T-cell (primary cell): Measurements from ENCODE around the gene COL15A1. TPM values are rescaled to one million over a fixed set of nuclear protein-coding genes. Genes with fewer than 3 reads are reported as not detected.

ENCODE experiments used
- ATAC-seq, 4 experiments: fragments of 200-7000 bp in 3 of 4; fragments of 150-1000 bp in 1 of 4; cut with Tn5 transposase; replicated peaks in 1 of 4; 1 replicate in 3 of 4; 2 replicates in 1 of 4; pipeline ENCODE4 v1.10.0; 2021; ENCODE audit warnings: moderate library complexity in 3 of 4, mild to moderate bottlenecking in 2 of 4, moderate number of reproducible peaks in 1 of 4
- CTCF ChIA-PET, 2 donors: fragments of 300-600 bp; sonication (Branson Sonifier 250); formaldehyde crosslinking; loops; one replicate each; lab custom pipeline; 2022; ENCODE audit warnings: antibody characterized with exemption in 2 of 2; lab: Charles Lee
- POLR2A ChIA-PET, 2 donors: fragments of 300-600 bp; sonication (Branson Sonifier 250); formaldehyde crosslinking; loops; one replicate each; lab custom pipeline; 2022; ENCODE audit warnings: antibody characterized with exemption in 2 of 2; lab: Charles Lee
- DNase-seq, 35 experiments: peaks; one replicate each; pipeline versions ENCODE4 v3.0.0 to v3.0.0-alpha.2; 2013 to 2023
- H3K27ac ChIP-seq: one replicate; pipeline ENCODE4 v1.5.1; 2013; ENCODE audit warnings: low read length
- H3K27me3 ChIP-seq, 2 experiments: replicated peaks in 1 of 2; 1 replicate in 1 of 2; 2 replicates in 1 of 2; pipeline versions ENCODE4 v1.6.1 to v1.7.0; 2013; ENCODE audit warnings: low read length in 1 of 2, mixed read lengths in 1 of 2; ENCODE audit not compliant: control insufficient read depth in 2 of 2, insufficient read depth in 2 of 2; ENCODE audit errors: extremely low read depth in 1 of 2
- H3K36me3 ChIP-seq, 2 donors: 1 replicate in 1 of 2; 2 replicates in 1 of 2; pipeline versions ENCODE4 v1.6.1 to v1.7.0; 2013; ENCODE audit warnings: low read length in 1 of 2; ENCODE audit not compliant: control insufficient read depth in 2 of 2, insufficient read depth in 1 of 2; ENCODE audit errors: extremely low read depth in 1 of 2
- H3K4me1 ChIP-seq, 2 experiments: 1 replicate in 1 of 2; 2 replicates in 1 of 2; pipeline versions ENCODE4 v1.6.1 to v1.7.0; 2013; ENCODE audit warnings: low read length in 2 of 2, mixed read lengths in 1 of 2; ENCODE audit not compliant: insufficient read depth in 2 of 2, control insufficient read depth in 1 of 2; ENCODE audit errors: extremely low read depth in 1 of 2
- H3K4me3 ChIP-seq, 2 donors: 1 replicate in 1 of 2; 2 replicates in 1 of 2; pipeline versions ENCODE4 v1.5.1 to v1.7.0; 2013; ENCODE audit warnings: mild to moderate bottlenecking in 2 of 2, low read length in 1 of 2, moderate library complexity in 1 of 2; ENCODE audit not compliant: control insufficient read depth in 1 of 2; ENCODE audit errors: extremely low read depth in 1 of 2
- H3K9me3 ChIP-seq: 2 replicates; pipeline ENCODE4 v1.7.0; 2013
- H3K27ac Mint-ChIP-seq, 2 donors: one replicate each; pipeline ENCODE4 v1.8.0; 2020 to 2021; ENCODE audit warnings: mild to moderate bottlenecking in 2 of 2, mixed read lengths in 2 of 2
- H3K27me3 Mint-ChIP-seq, 2 donors: one replicate each; pipeline ENCODE4 v1.8.0; 2021 to 2022; ENCODE audit warnings: mixed read lengths in 2 of 2
- H3K36me3 Mint-ChIP-seq: one replicate; pipeline ENCODE4 v1.8.0; 2021; ENCODE audit warnings: mixed read lengths
- H3K4me1 Mint-ChIP-seq, 3 donors: one replicate each; pipeline ENCODE4 v1.8.0; 2020 to 2022; ENCODE audit warnings: mixed read lengths in 3 of 3, mild to moderate bottlenecking in 1 of 3
- H3K4me3 Mint-ChIP-seq, 3 donors: one replicate each; pipeline ENCODE4 v1.8.0; 2020 to 2022; ENCODE audit warnings: mild to moderate bottlenecking in 3 of 3, mixed read lengths in 3 of 3, moderate library complexity in 3 of 3
- H3K9me3 Mint-ChIP-seq, 3 donors: one replicate each; pipeline ENCODE4 v1.8.0; 2020 to 2022; ENCODE audit warnings: mixed read lengths in 3 of 3
- WGBS: methylation state at CpG from one replicate; pipeline ENCODE4 v1.1.5; 2013; ENCODE audit warnings: missing lambda C conversion rate; ENCODE audit not compliant: insufficient coverage; 5-methylcytosine and 5-hydroxymethylcytosine counted together
- total RNA-seq, 35 experiments: library from RNA in 6 of 35; stranded (reverse) in 6 of 35; fragments of 120-200 nt in 1 of 35; gene quantifications; one replicate each; pipeline versions ENCODE4 v1.2.1 to v1.2.4 and lab custom pipeline; 2013 to 2026

Gene COL15A1
- total RNA-seq = under 1 TPM in 3 of 5 donors, not detected in 2; 0.15 to 0.20 (median 0.19) TPM
- total RNA-seq (2013) = 0.53 TPM
- total RNA-seq (lab: John Stamatoyannopoulos, UW) = 0 to 0.20 (median 0.06) reads per million in 29 experiments

DNA sequence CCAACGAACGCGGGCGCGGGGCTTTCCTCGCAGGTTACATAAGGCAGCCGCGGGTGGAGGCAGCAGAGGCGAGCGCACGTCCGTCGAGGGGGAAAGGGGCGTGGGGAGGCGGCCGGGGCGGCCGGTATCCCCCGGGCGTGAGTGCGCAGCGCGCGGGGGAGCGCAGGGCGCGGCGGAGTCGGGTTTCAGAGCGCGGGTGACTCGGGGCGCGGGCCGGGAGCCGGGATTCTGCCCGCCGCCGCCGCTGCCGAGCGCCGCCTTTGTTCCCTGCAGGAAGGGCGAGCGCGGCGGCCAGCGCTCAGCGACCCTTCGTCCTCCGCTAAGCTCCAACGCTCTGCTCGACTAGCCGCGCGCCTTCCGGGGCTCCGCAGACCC is at the start of gene COL15A1:
Gene COL15A1 (plus strand): TSS at position 226 of the 375 bp plus-strand sequence. CDS start 155 bp downstream, outside the sequence.
- Mint-ChIP-seq H3K27me3 (peaks cover 66 to 69% of the 10 kb centered on the region in 2 donors), H3K4me3 (peak within 1 kb of the TSS in 1 of 3 donors; percentile 56), H3K27ac (peak within 1 kb of the TSS in 1 of 2 donors; percentile 49), H3K4me1 (peaks cover 14 to 16% (median 15%) of the 10 kb centered on the region in 3 donors), H3K36me3 (no peaks in the 10 kb centered on the region), H3K9me3 (no peaks in the 10 kb centered on the region)
- WGBS = 5% methylated on average over 58 of the region's 58 CpGs
- H3K36me3 ChIP-seq = no peaks in the 10 kb centered on the region
- H3K27me3 ChIP-seq = peaks cover 14 to 42% of the 10 kb centered on the region in 2 experiments
- ChIA-PET CTCF (no interaction called here), POLR2A (no interaction called here)
- H3K4me3 ChIP-seq = peak within 1 kb of the TSS in 1 of 2 donors; percentile 30
- no peaks in the 10 kb centered on the region for H3K9me3 ChIP-seq
- DNase-seq (no peak), ATAC-seq (no peak)
- no peak within 1 kb of the TSS for H3K27ac ChIP-seq
- H3K4me1 ChIP-seq = peaks cover 0 to 10% of the 10 kb centered on the region in 2 experiments

DNA sequence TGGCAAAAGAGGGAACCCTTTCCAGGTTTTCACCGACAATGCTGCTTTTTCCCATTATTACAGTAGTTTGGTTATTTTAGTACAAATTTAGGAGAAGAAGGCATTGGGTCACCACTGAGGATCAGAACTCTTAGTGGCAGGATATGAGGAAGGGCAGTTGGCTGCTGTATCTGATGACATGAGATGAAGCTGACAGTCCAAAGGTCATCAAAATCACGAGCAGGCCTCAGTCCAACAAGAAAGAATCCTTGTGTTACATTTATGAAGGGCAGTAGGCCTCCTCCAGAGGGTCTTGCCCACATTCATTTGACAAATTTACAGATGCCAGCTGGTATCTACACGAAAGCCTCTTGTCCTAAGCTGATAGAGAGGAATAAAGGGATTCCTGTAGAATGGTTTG is 49.5 kb upstream of the COL15A1 start:
- Mint-ChIP-seq H3K4me3 (no peak overlapping the region), H3K27ac (no peak overlapping the region), H3K4me1 (peaks cover 0 to 1% (median 0%) of the 10 kb centered on the region in 3 donors), H3K27me3 (peaks cover 18 to 22% of the 10 kb centered on the region in 2 donors), H3K36me3 (no peaks in the 10 kb centered on the region), H3K9me3 (peaks cover 0 to 9% (median 4%) of the 10 kb centered on the region in 3 donors)
- Histone ChIP-seq H3K4me3 (no peak overlapping the region), H3K9me3 (no peaks in the 10 kb centered on the region), H3K27me3 (peaks cover 0 to 4% of the 10 kb centered on the region in 2 experiments), H3K36me3 (no peaks in the 10 kb centered on the region), H3K4me1 (no peaks in the 10 kb centered on the region), H3K27ac (no peak overlapping the region)
- ATAC-seq (no peak), DNase-seq (no peak)
- ChIA-PET POLR2A (no interaction called here), CTCF (no interaction called here)
- no CpG with 5 or more reads among the region's 3 CpGs for WGBS

DNA sequence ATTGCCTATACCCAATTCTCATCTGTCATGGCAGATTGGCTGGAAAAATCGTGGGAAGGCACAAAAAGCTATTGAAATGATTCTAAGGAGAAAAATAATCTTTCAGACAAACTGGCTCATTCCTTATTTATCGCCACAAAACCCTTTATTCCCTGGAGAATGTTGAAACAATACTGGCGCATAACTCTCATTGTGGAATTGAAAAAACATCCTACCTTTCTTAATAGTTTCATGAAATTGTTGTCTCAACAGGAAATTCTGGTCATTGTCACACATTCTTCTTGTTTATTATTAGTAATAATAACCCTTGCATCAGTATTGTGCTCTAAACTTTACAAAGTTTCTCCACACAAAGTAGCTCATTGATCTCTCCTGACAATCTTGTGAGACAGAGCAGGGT is 48.9 kb upstream of the COL15A1 start:
- Mint-ChIP-seq H3K27ac (no peak overlapping the region), H3K36me3 (no peaks in the 10 kb centered on the region), H3K4me1 (peaks cover 3 to 7% (median 5%) of the 10 kb centered on the region in 3 donors), H3K27me3 (peaks cover 18 to 23% of the 10 kb centered on the region in 2 donors), H3K4me3 (no peak overlapping the region), H3K9me3 (peaks cover 0 to 9% (median 4%) of the 10 kb centered on the region in 3 donors)
- Histone ChIP-seq H3K4me1 (no peaks in the 10 kb centered on the region), H3K27ac (no peak overlapping the region), H3K4me3 (no peak overlapping the region), H3K36me3 (no peaks in the 10 kb centered on the region), H3K9me3 (no peaks in the 10 kb centered on the region), H3K27me3 (peaks cover 0 to 4% of the 10 kb centered on the region in 2 experiments)
- no CpG with 5 or more reads among the region's 3 CpGs for WGBS
- CTCF ChIA-PET = no interaction called here
- no peak for ATAC-seq
- POLR2A ChIA-PET = no interaction called here
- DNase-seq = no peak

- Histone ChIP-seq H3K27me3 (no peaks in the 10 kb centered on the region), H3K9me3 (no peaks in the 10 kb centered on the region), H3K4me3 (no peak overlapping the region), H3K27ac (no peak overlapping the region), H3K4me1 (no peaks in the 10 kb centered on the region), H3K36me3 (no peaks in the 10 kb centered on the region)
- peaks cover 16 to 18% of the 10 kb centered on the region in 2 donors for H3K27me3 Mint-ChIP-seq
- ATAC-seq (no peak), DNase-seq (no peak)
- CTCF ChIA-PET = no interaction called here
- WGBS = no CpG with 5 or more reads among the region's 2 CpGs
- peaks cover 3 to 8% (median 5%) of the 10 kb centered on the region in 3 donors for H3K4me1 Mint-ChIP-seq
- POLR2A ChIA-PET = no interaction called here
- H3K36me3 Mint-ChIP-seq = no peaks in the 10 kb centered on the region
- H3K9me3 Mint-ChIP-seq = peaks cover 0 to 9% (median 4%) of the 10 kb centered on the region in 3 donors
- no peak overlapping the region for H3K4me3 Mint-ChIP-seq
- H3K27ac Mint-ChIP-seq = no peak overlapping the region
Measured at GRCh38 chr9:98896632-98897031, 47.1 kb upstream of the COL15A1 start.

DNA sequence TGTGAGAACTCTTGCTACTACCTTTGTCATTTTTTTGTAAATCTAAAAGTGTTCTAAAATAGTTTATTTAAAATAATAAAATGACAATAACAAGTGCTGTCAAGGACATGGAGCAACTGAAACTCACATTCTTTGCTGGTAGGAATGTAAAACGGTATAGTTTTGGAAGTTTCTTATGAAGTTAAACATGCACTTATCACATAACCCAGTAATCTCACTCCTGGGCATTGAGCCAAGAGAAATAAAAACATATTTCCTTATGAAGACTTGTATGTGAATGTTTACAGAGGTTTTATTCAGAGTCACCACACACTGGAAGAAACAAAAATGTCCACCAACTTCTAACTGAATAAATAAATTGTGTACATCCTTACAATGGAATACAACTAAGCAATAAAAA is 46.0 kb upstream of the COL15A1 start:
- no peaks in the 10 kb centered on the region for H3K4me1 ChIP-seq
- ATAC-seq = no peak
- Mint-ChIP-seq H3K4me1 (peaks cover 3 to 8% (median 5%) of the 10 kb centered on the region in 3 donors), H3K36me3 (no peaks in the 10 kb centered on the region), H3K9me3 (peaks cover 0 to 9% (median 4%) of the 10 kb centered on the region in 3 donors), H3K4me3 (no peak overlapping the region), H3K27me3 (peaks cover 16% of the 10 kb centered on the region in 2 donors), H3K27ac (no peak overlapping the region)
- WGBS = no CpG with 5 or more reads among the region's 1 CpG
- CTCF ChIA-PET = no interaction called here
- DNase-seq = no peak
- H3K27ac ChIP-seq = no peak overlapping the region
- H3K9me3 ChIP-seq = no peaks in the 10 kb centered on the region
- no peaks in the 10 kb centered on the region for H3K36me3 ChIP-seq
- no peaks in the 10 kb centered on the region for H3K27me3 ChIP-seq
- POLR2A ChIA-PET = no interaction called here
- no peak overlapping the region for H3K4me3 ChIP-seq

DNA sequence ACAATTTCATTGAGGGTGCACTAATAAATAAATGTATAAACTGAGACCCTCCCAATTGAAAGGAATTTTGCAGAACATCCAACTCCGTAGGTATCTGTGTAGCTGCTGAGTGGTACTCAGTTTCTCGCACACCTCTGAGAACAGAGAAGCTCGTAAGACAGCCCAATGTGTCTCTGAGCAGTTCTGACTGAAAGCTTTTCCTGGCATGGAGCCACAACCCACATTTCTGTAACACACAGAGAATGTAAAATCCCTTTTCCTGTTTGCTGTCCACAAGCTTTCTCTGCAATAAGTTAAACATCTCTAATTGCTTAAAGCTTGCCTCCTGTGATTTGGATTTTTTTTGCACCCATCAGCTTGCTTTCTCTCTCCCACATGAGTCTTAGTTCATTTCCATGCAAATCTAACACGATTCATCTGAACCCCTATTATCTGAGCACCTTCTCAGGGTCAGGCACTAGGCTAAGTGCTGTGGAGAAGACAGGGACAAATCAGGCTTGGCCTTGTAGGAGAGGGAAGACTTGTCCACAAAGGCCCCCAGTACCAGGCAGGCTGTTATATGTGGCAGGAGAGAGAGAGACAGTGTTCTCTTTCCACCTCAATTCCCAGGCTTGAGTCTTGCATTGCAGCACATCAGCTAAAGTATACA is 44.2 kb upstream of the COL15A1 start:
- Histone ChIP-seq H3K4me1 (no peaks in the 10 kb centered on the region), H3K9me3 (no peaks in the 10 kb centered on the region), H3K27ac (no peak overlapping the region), H3K36me3 (no peaks in the 10 kb centered on the region), H3K27me3 (peaks cover 0 to 10% of the 10 kb centered on the region in 2 experiments), H3K4me3 (no peak overlapping the region)
- CTCF ChIA-PET = no interaction called here
- 0% methylated on average over 3 of the region's 4 CpGs for WGBS
- Mint-ChIP-seq H3K27ac (no peak overlapping the region), H3K27me3 (peaks cover 15 to 21% of the 10 kb centered on the region in 2 donors), H3K4me3 (no peak overlapping the region), H3K36me3 (no peaks in the 10 kb centered on the region), H3K9me3 (peaks cover 0 to 9% (median 4%) of the 10 kb centered on the region in 3 donors), H3K4me1 (peaks cover 3 to 8% (median 5%) of the 10 kb centered on the region in 3 donors)
- DNase-seq = peak in 2 of 35 experiments; percentile 6 to 12
- ATAC-seq = peak in 1 of 4 experiments; percentile 35
- POLR2A ChIA-PET = interaction anchor here in 1 of 2 donors (0.6 kb wide), 1 partner anchor 15 kb away, joined by 13 read pairs; no protein-coding TSS in a partner anchor
